Calu3 (cell line): ENCODE results near the gene RBPMS2. TPM values are rescaled to one million over a fixed set of nuclear protein-coding genes. Genes with fewer than 3 reads are reported as not detected.

ENCODE experiments used
- BruUV-seq: library from RNA; stranded (reverse); fragments of 400-500 nt; replicated peaks from 2 replicates; lab custom pipeline; 2021; lab: Mats Ljungman, UMichigan
- CTCF ChIA-PET: fragments of 300-600 bp; sonication (Branson Sonifier 250); formaldehyde crosslinking; loops from one replicate; lab custom pipeline; 2022; ENCODE audit warnings: antibody characterized with exemption; lab: Charles Lee
- DNase-seq: peaks from one replicate; pipeline ENCODE4 v3.0.0; 2022
- H3K27ac Mint-ChIP-seq: one replicate; pipeline ENCODE4 v1.8.0; 2022; ENCODE audit warnings: mixed read lengths; ENCODE audit not compliant: unreplicated experiment
- H3K27me3 Mint-ChIP-seq: one replicate; pipeline ENCODE4 v1.8.0; 2022; ENCODE audit warnings: mixed read lengths; ENCODE audit not compliant: unreplicated experiment
- H3K36me3 Mint-ChIP-seq: one replicate; pipeline ENCODE4 v1.8.0; 2022; ENCODE audit warnings: mild to moderate bottlenecking, moderate library complexity, mixed read lengths; ENCODE audit not compliant: insufficient read depth, unreplicated experiment
- H3K4me1 Mint-ChIP-seq: one replicate; pipeline ENCODE4 v1.8.0; 2022; ENCODE audit warnings: mild to moderate bottlenecking, low read depth, mixed read lengths; ENCODE audit not compliant: unreplicated experiment
- H3K4me3 Mint-ChIP-seq: one replicate; pipeline ENCODE4 v1.8.0; 2022; ENCODE audit warnings: mild to moderate bottlenecking, low read depth, moderate library complexity, mixed read lengths; ENCODE audit not compliant: unreplicated experiment
- H3K9me3 Mint-ChIP-seq: one replicate; pipeline ENCODE4 v1.8.0; 2022; ENCODE audit warnings: low read depth, mixed read lengths; ENCODE audit not compliant: unreplicated experiment
- CTCF ChIP-seq: fragments of 200-600 bp; IDR thresholded peaks from one replicate; pipeline ENCODE4 v1.8.0; 2022; ENCODE audit warnings: antibody characterized with exemption; ENCODE audit not compliant: unreplicated experiment
- intact Hi-C: fragments of 100-400 bp; cut with micrococcal nuclease; formaldehyde crosslinking; loops from one replicate; pipeline ENCODE4 v1.10.0; 2022; ENCODE audit not compliant: unreplicated experiment
- microRNA-seq: library from miRNA; unstranded; fragments of <30 nt; microRNA quantifications from one replicate; pipeline ENCODE4 v1.2.0, GENCODE V29; 2022
- total RNA-seq: library from RNA; stranded (reverse); gene quantifications from 2 replicates; pipeline ENCODE4 v1.2.3, GENCODE V29; 2022

Gene RBPMS2
- total RNA-seq, 1 experiment from 2014 or later: 1.4 TPM

- H3K36me3 Mint-ChIP-seq: peaks cover 52% of the 10 kb centered on the region
- no TSS peak for BruUV-seq
- CTCF ChIA-PET: interaction anchor here (0.6 to 2.6 kb wide), 4 partner anchors 9 to 178 kb away, joined by 3 to 12 read pairs (median 4); no protein-coding TSS in a partner anchor
Measured at GRCh38 chr15:64691896-64692565, 83.4 kb downstream of the RBPMS2 start.

GRCh38 chr15:64690578-64691296 is 84.7 kb downstream of the RBPMS2 start:
- no peak overlapping the region for H3K27ac Mint-ChIP-seq
- H3K9me3 Mint-ChIP-seq: no peaks in the 10 kb centered on the region
- DNase-seq: no peak
- H3K4me1 Mint-ChIP-seq: no peaks in the 10 kb centered on the region
- CTCF ChIA-PET: interaction anchor here (0.7 to 2.6 kb wide), 2 partner anchors 38 to 177 kb away, joined by 3 to 12 read pairs; no protein-coding TSS in a partner anchor
- no TSS peak for BruUV-seq
- H3K36me3 Mint-ChIP-seq: peaks cover 54% of the 10 kb centered on the region
- intact Hi-C loops: no loop called here
- no peak overlapping the region for H3K4me3 Mint-ChIP-seq
- no peak for TF ChIP-seq CTCF
- no peaks in the 10 kb centered on the region for H3K27me3 Mint-ChIP-seq

More at GRCh38 chr15:64691896-64692565, 83.4 kb downstream of the RBPMS2 start:
- TF ChIP-seq CTCF: no peak
- H3K27me3 Mint-ChIP-seq: no peaks in the 10 kb centered on the region
- no peaks in the 10 kb centered on the region for H3K9me3 Mint-ChIP-seq
- intact Hi-C loops: no loop called here
- H3K4me3 Mint-ChIP-seq: no peak overlapping the region
- no peak overlapping the region for H3K27ac Mint-ChIP-seq
- no peaks in the 10 kb centered on the region for H3K4me1 Mint-ChIP-seq
- DNase-seq: no peak

- CTCF ChIA-PET: interaction anchor here (0.7 to 2.6 kb wide), 2 partner anchors 38 to 178 kb away, joined by 3 to 12 read pairs; no protein-coding TSS in a partner anchor
- H3K27ac Mint-ChIP-seq: no peak overlapping the region
- no peak overlapping the region for H3K4me3 Mint-ChIP-seq
- intact Hi-C loops: no loop called here
- H3K9me3 Mint-ChIP-seq: no peaks in the 10 kb centered on the region
- no TSS peak for BruUV-seq
- no peak for DNase-seq
- H3K36me3 Mint-ChIP-seq: peaks cover 54% of the 10 kb centered on the region
- TF ChIP-seq CTCF: no peak
- no peaks in the 10 kb centered on the region for H3K27me3 Mint-ChIP-seq
- no peaks in the 10 kb centered on the region for H3K4me1 Mint-ChIP-seq
Measured at GRCh38 chr15:64690008-64690407, 85.4 kb downstream of the RBPMS2 start.

Small RNA genes lying within 50 kb of the gene (microRNA-seq; reads per million reads assigned to microRNA genes)
- not detected for gene MIR1272

Other genes starting within 250 kb of the RBPMS2 start
- 33.9 and 51.5 TPM in 2 replicates for gene PIF1, start 50.1 kb upstream of the RBPMS2 start, total RNA-seq
- gene PLEKHO2, start 66.3 kb upstream of the RBPMS2 start, total RNA-seq: 2.0 and 2.4 TPM in 2 replicates
- gene ANKDD1A, start 136.3 kb upstream of the RBPMS2 start, total RNA-seq: 0.37 and 0.42 TPM in 2 replicates
- gene SPG21, start 214.3 kb upstream of the RBPMS2 start, total RNA-seq: 104 TPM in 2 replicates